A549 (cell line): Measurements from ENCODE around the gene SND1. TPM values are rescaled to one million over a fixed set of nuclear protein-coding genes. Genes with fewer than 3 reads are reported as not detected.

Experiments
- ATAC-seq, 2 experiments: fragments of 200-7000 bp in 1 of 2; fragments of >200 bp in 1 of 2; cut with Nextera tagmentation in 1 of 2; cut with Tn5 transposase in 1 of 2; 3 replicates each; pipeline versions ENCODE4 v1.8.0 to v1.9.1; 2018 to 2020; ENCODE audit warnings: mild to moderate bottlenecking in 1 of 2, moderate library complexity in 1 of 2
- CTCF ChIA-PET: fragments of 300-600 bp; sonication (Branson Sonifier 250); formaldehyde crosslinking; extraction: SDS; loops from one replicate; lab custom pipeline; 2021; ENCODE audit warnings: antibody characterized with exemption, inconsistent platforms; lab: Yijun Ruan, JAX
- POLR2A ChIA-PET: fragments of 350-600 bp; formaldehyde crosslinking; extraction: SDS; loops from one replicate; lab custom pipeline; 2021; ENCODE audit warnings: antibody characterized with exemption, inconsistent platforms; lab: Yijun Ruan, JAX
- DNase-seq, 2 experiments: peaks; one replicate each; pipeline versions ENCODE4 v3.0.0 to v3.0.0-alpha.2; 2011 to 2016; ENCODE audit warnings: low read depth in 1 of 2, low spot score in 1 of 2
- FAIRE-seq: peaks from 2 replicates; lab custom pipeline; 2011; peaks lifted over from hg19 to GRCh38; lab: Jason Lieb, UNC
- H3K27ac ChIP-seq, 2 experiments: fragments of >200 bp; sonication (Bioruptor Twin); formaldehyde crosslinking; 3 replicates each; pipeline ENCODE4 v1.5.1; 2016 to 2017
- H3K4me1 ChIP-seq: fragments of >200 bp; sonication (Bioruptor Twin); formaldehyde crosslinking; 3 replicates; pipeline ENCODE4 v1.6.1; 2016
- H3K4me2 ChIP-seq: fragments of >200 bp; sonication (Bioruptor Twin); formaldehyde crosslinking; 3 replicates; pipeline ENCODE4 v1.6.1; 2016
- H3K4me3 ChIP-seq: fragments of >200 bp; sonication (Bioruptor Twin); formaldehyde crosslinking; 3 replicates; pipeline ENCODE4 v1.5.1; 2016
- H3K9me3 ChIP-seq: fragments of >200 bp; sonication (Bioruptor Twin); formaldehyde crosslinking; 3 replicates; pipeline ENCODE4 v1.6.1; 2016
- CHD2 ChIP-seq: fragments of 150-350 bp; IDR thresholded peaks from 2 replicates; pipeline ENCODE4 v1.6.1; 2014; ENCODE audit warnings: low read length; ENCODE audit not compliant: partially characterized antibody
- CHD4 ChIP-seq: fragments of 200-600 bp; sonication (generic); IDR thresholded peaks from 2 replicates; pipeline ENCODE4 v1.6.1; 2016; ENCODE audit warnings: antibody characterized with exemption, mild to moderate bottlenecking, borderline replicate concordance
- EHF ChIP-seq: fragments of 250-450 bp; sonication (Bioruptor Pico); IDR thresholded peaks from 2 replicates; pipeline ENCODE4 v1.5.0; 2020; ENCODE audit warnings: mild to moderate bottlenecking
- ELK1 ChIP-seq: fragments of 150-350 bp; IDR thresholded peaks from 2 replicates; pipeline ENCODE4 v1.6.1; 2014; ENCODE audit warnings: low read depth, mild to moderate bottlenecking, low read length
- ESRRA ChIP-seq: fragments of 150-350 bp; IDR thresholded peaks from 2 replicates; pipeline ENCODE4 v1.6.1; 2014; ENCODE audit warnings: mild to moderate bottlenecking, low read length, borderline replicate concordance
- HDAC2 ChIP-seq: fragments of 200-600 bp; sonication (generic); IDR thresholded peaks from 2 replicates; pipeline ENCODE4 v1.6.1; 2016
- HOXA7 ChIP-seq: fragments of 250-450 bp; sonication (Bioruptor Pico); IDR thresholded peaks from 2 replicates; pipeline ENCODE4 v1.5.0; 2020; ENCODE audit warnings: mild to moderate bottlenecking, moderate library complexity
- HOXB13 ChIP-seq: fragments of 250-450 bp; sonication (Bioruptor Pico); IDR thresholded peaks from 2 replicates; pipeline ENCODE4 v1.5.0; 2020; ENCODE audit warnings: low read depth, mild to moderate bottlenecking, moderate library complexity
- KDM5A ChIP-seq: fragments of 200-600 bp; sonication (generic); IDR thresholded peaks from 2 replicates; pipeline ENCODE4 v1.6.1; 2016; ENCODE audit warnings: antibody characterized with exemption, mild to moderate bottlenecking
- PBX3 ChIP-seq: IDR thresholded peaks from 2 replicates; pipeline ENCODE4 v1.6.1; 2012
- POLR2A ChIP-seq: IDR thresholded peaks from 2 replicates; pipeline ENCODE4 v1.6.1; 2012; ENCODE audit warnings: mild to moderate bottlenecking, low read length
- RAD21 ChIP-seq, 2 experiments: fragments of >200 bp in 1 of 2; sonication (Bioruptor Twin) in 1 of 2; formaldehyde crosslinking in 1 of 2; IDR thresholded peaks in 1 of 2; conservative IDR thresholded peaks in 1 of 2; 2 replicates in 1 of 2; 3 replicates in 1 of 2; pipeline ENCODE4 v1.6.1; 2012 to 2018; ENCODE audit warnings: inconsistent platforms in 1 of 2
- RCOR1 ChIP-seq: fragments of 150-350 bp; IDR thresholded peaks from 2 replicates; pipeline ENCODE4 v1.6.1; 2014; ENCODE audit warnings: antibody characterized with exemption, low read length, low read depth
- SMC3 ChIP-seq: fragments of >200 bp; sonication (Bioruptor Twin); formaldehyde crosslinking; IDR thresholded peaks from 3 replicates; pipeline ENCODE4 v1.6.1; 2018; ENCODE audit warnings: inconsistent platforms
- TFCP2L1 ChIP-seq: fragments of 250-450 bp; sonication (Bioruptor Pico); IDR thresholded peaks from 2 replicates; pipeline ENCODE4 v1.5.0; 2021; ENCODE audit warnings: mild to moderate bottlenecking
- WGBS: methylation state at CpG from one replicate; pipeline ENCODE4 v1.1.6; 2017; ENCODE audit errors: missing lambda C conversion rate; 5-methylcytosine and 5-hydroxymethylcytosine counted together
- polyA plus RNA-seq, 4 experiments: library from polyadenylated mRNA; depleted of rRNA in 3 of 4; stranded (reverse); fragments of >200 nt; fragmentation: RNase III in 1 of 4; extraction: RNeasy Plus Mini Kit Qiagen cat#74134 plus additional on column Dnase treatment in 1 of 4; gene quantifications; 2 replicates in 3 of 4; 3 replicates in 1 of 4; pipeline ENCODE4 v1.2.3, GENCODE V29; 2011 to 2017
- TF ChIP-seq, protein P1 (sequence below): fragments of 250-450 bp; sonication (Bioruptor Pico); IDR thresholded peaks from 2 replicates; pipeline ENCODE4 v1.5.0; 2020; ENCODE audit warnings: low read depth, mild to moderate bottlenecking, moderate library complexity
- TF ChIP-seq, protein P2 (sequence below): fragments of 250-450 bp; sonication (Bioruptor Pico); IDR thresholded peaks from 2 replicates; pipeline ENCODE4 v1.5.0; 2021; ENCODE audit warnings: mild to moderate bottlenecking, moderate library complexity, borderline replicate concordance
- TF ChIP-seq, protein P3 (sequence below): IDR thresholded peaks from 2 replicates; pipeline ENCODE4 v1.6.1; 2012
- TF ChIP-seq, protein P4 (sequence below): fragments of >200 bp; sonication (Bioruptor Twin); formaldehyde crosslinking; IDR thresholded peaks from 3 replicates; pipeline ENCODE4 v1.5.1; 2016

The SND1 gene
- polyA plus RNA-seq, 2 of the 4 experiments (the other 2 are of a cell fraction): 102 to 138 TPM

DNA sequence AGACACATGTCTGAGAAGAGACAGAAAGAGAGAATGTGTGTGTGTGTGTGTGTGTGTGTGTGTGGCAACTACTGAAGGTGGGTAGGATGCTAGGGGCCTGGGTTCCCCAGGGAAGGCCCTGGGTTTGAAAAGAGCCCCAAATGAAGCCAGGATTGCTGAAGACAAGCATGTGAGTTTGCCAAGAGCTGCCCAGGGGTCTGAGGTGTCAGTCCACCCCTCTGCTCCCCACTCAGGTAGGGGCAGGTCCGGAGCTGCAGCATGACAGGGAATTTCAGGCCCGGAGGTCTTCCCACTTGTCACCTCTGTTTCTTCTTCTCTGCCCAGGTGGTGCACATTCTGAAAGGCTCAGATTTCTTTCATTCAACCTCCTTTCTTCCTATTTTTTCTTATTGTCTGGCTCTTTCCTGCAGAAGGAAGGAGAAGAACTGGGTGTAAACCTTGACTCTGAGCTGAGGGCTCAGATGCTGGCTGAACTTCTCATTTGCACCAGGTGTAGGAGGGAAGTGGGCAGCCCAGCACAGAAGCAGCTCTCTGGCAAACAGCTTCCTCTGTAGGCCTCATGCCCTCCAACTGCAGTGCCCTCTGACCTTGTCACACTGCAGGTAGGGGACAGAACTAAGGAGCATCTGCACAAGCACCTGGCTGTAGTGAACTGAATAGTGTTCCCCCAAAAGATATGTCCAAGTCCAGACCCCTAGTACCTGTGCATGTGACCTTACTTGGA, 458.8 kb downstream of the SND1 start:
- H3K9me3 ChIP-seq: no peaks in the 10 kb centered on the region
- no peak overlapping the region for H3K27ac ChIP-seq
- H3K4me3 ChIP-seq: no peak overlapping the region
- TF ChIP-seq, protein P1, sequence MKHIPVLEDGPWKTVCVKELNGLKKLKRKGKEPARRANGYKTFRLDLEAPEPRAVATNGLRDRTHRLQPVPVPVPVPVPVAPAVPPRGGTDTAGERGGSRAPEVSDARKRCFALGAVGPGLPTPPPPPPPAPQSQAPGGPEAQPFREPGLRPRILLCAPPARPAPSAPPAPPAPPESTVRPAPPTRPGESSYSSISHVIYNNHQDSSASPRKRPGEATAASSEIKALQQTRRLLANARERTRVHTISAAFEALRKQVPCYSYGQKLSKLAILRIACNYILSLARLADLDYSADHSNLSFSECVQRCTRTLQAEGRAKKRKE: no peak
- TF ChIP-seq EHF: no peak
- no peak for TF ChIP-seq HOXA7
- no peak for TF ChIP-seq CHD2
- TF ChIP-seq KDM5A: no peak
- no peak for TF ChIP-seq ESRRA
- TF ChIP-seq CHD4: no peak
- TF ChIP-seq HDAC2: no peak
- TF ChIP-seq SMC3: no peak
- no peak for TF ChIP-seq PBX3
- no peak for TF ChIP-seq RAD21 (conservative IDR thresholded peaks at IDR 0.05 in 1 of 2, IDR thresholded peaks at IDR 0.05 in 1 of 2)
- no peak for TF ChIP-seq ELK1
- TF ChIP-seq, protein P2, sequence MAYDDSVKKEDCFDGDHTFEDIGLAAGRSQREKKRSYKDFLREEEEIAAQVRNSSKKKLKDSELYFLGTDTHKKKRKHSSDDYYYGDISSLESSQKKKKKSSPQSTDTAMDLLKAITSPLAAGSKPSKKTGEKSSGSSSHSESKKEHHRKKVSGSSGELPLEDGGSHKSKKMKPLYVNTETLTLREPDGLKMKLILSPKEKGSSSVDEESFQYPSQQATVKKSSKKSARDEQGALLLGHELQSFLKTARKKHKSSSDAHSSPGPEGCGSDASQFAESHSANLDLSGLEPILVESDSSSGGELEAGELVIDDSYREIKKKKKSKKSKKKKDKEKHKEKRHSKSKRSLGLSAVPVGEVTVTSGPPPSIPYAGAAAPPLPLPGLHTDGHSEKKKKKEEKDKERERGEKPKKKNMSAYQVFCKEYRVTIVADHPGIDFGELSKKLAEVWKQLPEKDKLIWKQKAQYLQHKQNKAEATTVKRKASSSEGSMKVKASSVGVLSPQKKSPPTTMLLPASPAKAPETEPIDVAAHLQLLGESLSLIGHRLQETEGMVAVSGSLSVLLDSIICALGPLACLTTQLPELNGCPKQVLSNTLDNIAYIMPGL (CRISPR knock-in tag): no peak
- TF ChIP-seq, protein P3, sequence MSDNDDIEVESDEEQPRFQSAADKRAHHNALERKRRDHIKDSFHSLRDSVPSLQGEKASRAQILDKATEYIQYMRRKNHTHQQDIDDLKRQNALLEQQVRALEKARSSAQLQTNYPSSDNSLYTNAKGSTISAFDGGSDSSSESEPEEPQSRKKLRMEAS: no peak
- TF ChIP-seq HOXB13: no peak
- CTCF ChIA-PET: interaction anchor here (0.6 to 2.0 kb wide), 4 partner anchors 11 to 493 kb away, joined by 3 to 9 read pairs (median 3); partner anchors contain the start of gene PAX4
- FAIRE-seq (no peak), DNase-seq (no peak), ATAC-seq (no peak)
- no peak overlapping the region for H3K4me2 ChIP-seq
- H3K4me1 ChIP-seq: no peaks in the 10 kb centered on the region
- POLR2A ChIA-PET: no interaction called here
- 64% methylated on average over 2 of the region's 2 CpGs for WGBS

GRCh38 chr7:128112018-128112780, 460.2 kb downstream of the SND1 start:
- POLR2A ChIA-PET: no interaction called here
- Histone ChIP-seq H3K4me3 (no peak overlapping the region), H3K27ac (no peak overlapping the region), H3K4me1 (no peaks in the 10 kb centered on the region), H3K4me2 (no peak overlapping the region), H3K9me3 (no peaks in the 10 kb centered on the region)
- 72% methylated on average over 13 of the region's 19 CpGs for WGBS
- ATAC-seq (peak in 1 of 2 experiments; percentile 14; a peak in 2 of 6 replicates), FAIRE-seq (no peak), DNase-seq (no peak)
- TF ChIP-seq SMC3 (no peak), RCOR1 (no peak), POLR2A (no peak), ESRRA (no peak), TFCP2L1 (no peak)
- TF ChIP-seq, protein P4, sequence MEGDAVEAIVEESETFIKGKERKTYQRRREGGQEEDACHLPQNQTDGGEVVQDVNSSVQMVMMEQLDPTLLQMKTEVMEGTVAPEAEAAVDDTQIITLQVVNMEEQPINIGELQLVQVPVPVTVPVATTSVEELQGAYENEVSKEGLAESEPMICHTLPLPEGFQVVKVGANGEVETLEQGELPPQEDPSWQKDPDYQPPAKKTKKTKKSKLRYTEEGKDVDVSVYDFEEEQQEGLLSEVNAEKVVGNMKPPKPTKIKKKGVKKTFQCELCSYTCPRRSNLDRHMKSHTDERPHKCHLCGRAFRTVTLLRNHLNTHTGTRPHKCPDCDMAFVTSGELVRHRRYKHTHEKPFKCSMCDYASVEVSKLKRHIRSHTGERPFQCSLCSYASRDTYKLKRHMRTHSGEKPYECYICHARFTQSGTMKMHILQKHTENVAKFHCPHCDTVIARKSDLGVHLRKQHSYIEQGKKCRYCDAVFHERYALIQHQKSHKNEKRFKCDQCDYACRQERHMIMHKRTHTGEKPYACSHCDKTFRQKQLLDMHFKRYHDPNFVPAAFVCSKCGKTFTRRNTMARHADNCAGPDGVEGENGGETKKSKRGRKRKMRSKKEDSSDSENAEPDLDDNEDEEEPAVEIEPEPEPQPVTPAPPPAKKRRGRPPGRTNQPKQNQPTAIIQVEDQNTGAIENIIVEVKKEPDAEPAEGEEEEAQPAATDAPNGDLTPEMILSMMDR: no peak
- CTCF ChIA-PET: interaction anchor here (1.2 to 2.0 kb wide), 4 partner anchors 13 to 98 kb away, joined by 3 to 9 read pairs (median 4); no protein-coding TSS in a partner anchor
